ENCODE measurements around the gene ACOX1. TPM values are rescaled to one million over a fixed set of nuclear protein-coding genes. Genes with fewer than 3 reads are reported as not detected.

Gene ACOX1
- total and polyA plus RNA-seq, 2 donors from 2014 or later, result 24.7 to 60.6 TPM

DNA sequence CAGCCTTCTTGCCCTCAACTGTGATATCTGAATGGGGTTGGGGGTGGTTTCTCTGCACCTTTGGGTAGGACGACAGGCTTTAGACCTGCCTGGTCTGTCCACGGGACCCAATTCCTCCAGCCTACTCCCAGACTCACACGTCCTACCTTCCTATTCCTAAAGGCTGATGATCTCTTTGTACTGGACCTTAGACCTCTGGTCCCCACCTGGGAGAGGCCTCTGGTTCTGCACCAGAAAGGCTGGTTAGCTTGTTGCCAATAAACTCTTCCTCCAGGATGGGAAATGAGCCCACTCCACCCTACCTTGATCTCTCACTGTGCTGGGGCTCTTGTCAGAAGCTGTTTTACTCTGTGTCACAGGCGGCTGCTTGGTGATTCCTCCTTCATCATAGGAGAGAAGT lies 52.5 kb downstream of the ACOX1 start:
- FAIRE-seq, result no peak
- Histone ChIP-seq H3K9ac (ENCODE audit: low read length in 3 of 3) (no peak overlapping the region), H3K4me3 (ENCODE audit: low read length in 3 of 3) (no peak overlapping the region), H3K27ac (ENCODE audit: low read depth in 2 of 2, low read length in 2 of 2) (no peak overlapping the region), H3K27me3 (ENCODE audit: control insufficient read depth, insufficient read depth, low read length) (no peaks in the 10 kb centered on the region), H3K36me3 (ENCODE audit: control insufficient read depth in 2 of 3, insufficient read depth in 3 of 3, low read length in 3 of 3) (peaks cover 0 to 5% (median 3%) of the 10 kb centered on the region in 3 donors), H3K9me3 (ENCODE audit: control insufficient read depth in 2 of 3, insufficient read depth in 1 of 3, low read length in 3 of 3) (no peaks in the 10 kb centered on the region), H3K4me1 (ENCODE audit: control insufficient read depth in 2 of 3, insufficient read depth in 2 of 3, low read depth in 1 of 3, low read length in 3 of 3) (peaks cover 0 to 12% (median 0%) of the 10 kb centered on the region in 3 donors)
- TF ChIP-seq, protein P1, sequence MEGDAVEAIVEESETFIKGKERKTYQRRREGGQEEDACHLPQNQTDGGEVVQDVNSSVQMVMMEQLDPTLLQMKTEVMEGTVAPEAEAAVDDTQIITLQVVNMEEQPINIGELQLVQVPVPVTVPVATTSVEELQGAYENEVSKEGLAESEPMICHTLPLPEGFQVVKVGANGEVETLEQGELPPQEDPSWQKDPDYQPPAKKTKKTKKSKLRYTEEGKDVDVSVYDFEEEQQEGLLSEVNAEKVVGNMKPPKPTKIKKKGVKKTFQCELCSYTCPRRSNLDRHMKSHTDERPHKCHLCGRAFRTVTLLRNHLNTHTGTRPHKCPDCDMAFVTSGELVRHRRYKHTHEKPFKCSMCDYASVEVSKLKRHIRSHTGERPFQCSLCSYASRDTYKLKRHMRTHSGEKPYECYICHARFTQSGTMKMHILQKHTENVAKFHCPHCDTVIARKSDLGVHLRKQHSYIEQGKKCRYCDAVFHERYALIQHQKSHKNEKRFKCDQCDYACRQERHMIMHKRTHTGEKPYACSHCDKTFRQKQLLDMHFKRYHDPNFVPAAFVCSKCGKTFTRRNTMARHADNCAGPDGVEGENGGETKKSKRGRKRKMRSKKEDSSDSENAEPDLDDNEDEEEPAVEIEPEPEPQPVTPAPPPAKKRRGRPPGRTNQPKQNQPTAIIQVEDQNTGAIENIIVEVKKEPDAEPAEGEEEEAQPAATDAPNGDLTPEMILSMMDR (IDR thresholded peaks at IDR 0.05; ENCODE audit: borderline replicate concordance, extremely low read depth, insufficient read depth), result no peak
- DNase-seq, result peak in 1 of 5 donors; percentile 9
- intact Hi-C loops (cut with DNase I), result no loop called here

DNA sequence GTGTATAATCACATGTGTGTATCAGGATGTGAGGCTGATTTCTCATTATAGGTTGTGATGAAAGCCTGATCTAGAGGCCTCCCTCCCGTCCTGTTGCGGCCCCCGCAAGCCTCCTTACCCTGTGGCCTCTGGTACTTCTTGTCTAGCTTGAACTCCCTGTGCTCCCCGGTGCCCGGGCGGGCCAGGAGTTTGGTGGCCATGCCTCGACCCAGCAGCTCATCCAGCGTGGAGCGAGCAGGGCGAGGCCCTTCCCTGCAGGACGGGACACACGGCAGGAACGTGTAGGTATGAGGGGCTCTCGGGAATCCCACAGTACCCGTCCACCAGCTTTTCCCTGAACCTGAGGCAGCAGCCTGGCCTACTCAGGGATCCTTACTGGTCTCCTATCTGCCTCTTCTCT lies 53.1 kb downstream of the ACOX1 start:
- no peak overlapping the region for H3K27ac ChIP-seq (ENCODE audit: low read depth in 2 of 2, low read length in 2 of 2)
- no peak overlapping the region for H3K4me3 ChIP-seq (ENCODE audit: low read length in 3 of 3)
- DNase-seq (peak in 1 of 5 donors; percentile 60), FAIRE-seq (no peak)
- no peaks in the 10 kb centered on the region for H3K27me3 ChIP-seq (ENCODE audit: control insufficient read depth, insufficient read depth, low read length)
- peaks cover 0 to 12% (median 0%) of the 10 kb centered on the region in 3 donors for H3K4me1 ChIP-seq (ENCODE audit: control insufficient read depth in 2 of 3, insufficient read depth in 2 of 3, low read depth in 1 of 3, low read length in 3 of 3)
- TF ChIP-seq, protein P1 (IDR thresholded peaks at IDR 0.05; ENCODE audit: borderline replicate concordance, extremely low read depth, insufficient read depth), result no peak
- H3K9me3 ChIP-seq (ENCODE audit: control insufficient read depth in 2 of 3, insufficient read depth in 1 of 3, low read length in 3 of 3), result no peaks in the 10 kb centered on the region
- H3K9ac ChIP-seq (ENCODE audit: low read length in 3 of 3), result no peak overlapping the region
- intact Hi-C loops (cut with DNase I), result no loop called here
- H3K36me3 ChIP-seq (ENCODE audit: control insufficient read depth in 2 of 3, insufficient read depth in 3 of 3, low read length in 3 of 3), result peaks cover 0 to 5% (median 3%) of the 10 kb centered on the region in 3 donors

DNA sequence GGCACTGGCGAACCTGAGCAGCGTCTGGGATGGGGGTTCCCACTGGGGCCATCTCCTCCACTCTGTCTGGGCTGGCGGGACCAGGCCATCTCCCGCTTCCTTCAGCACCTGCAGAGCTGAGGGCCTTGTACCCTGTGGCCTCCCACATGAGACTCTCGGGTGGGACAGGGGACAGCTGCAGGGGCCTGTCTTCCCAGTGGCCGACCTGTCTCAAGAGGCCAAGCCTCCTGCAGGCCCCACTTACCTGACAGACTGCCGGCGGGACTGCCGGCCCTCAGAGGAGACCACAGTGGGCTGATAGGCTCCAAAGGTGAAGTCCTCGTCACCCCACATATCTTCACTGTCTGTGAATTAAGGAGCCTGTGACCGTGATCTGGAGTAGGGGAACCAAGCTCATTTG lies 53.9 kb downstream of the ACOX1 start:
- DNase-seq, result no peak
- Histone ChIP-seq H3K36me3 (ENCODE audit: control insufficient read depth in 2 of 3, insufficient read depth in 3 of 3, low read length in 3 of 3) (peaks cover 0 to 5% (median 3%) of the 10 kb centered on the region in 3 donors), H3K4me3 (ENCODE audit: low read length in 3 of 3) (no peak overlapping the region), H3K9me3 (ENCODE audit: control insufficient read depth in 2 of 3, insufficient read depth in 1 of 3, low read length in 3 of 3) (no peaks in the 10 kb centered on the region), H3K4me1 (ENCODE audit: control insufficient read depth in 2 of 3, insufficient read depth in 2 of 3, low read depth in 1 of 3, low read length in 3 of 3) (peaks cover 0 to 12% (median 0%) of the 10 kb centered on the region in 3 donors), H3K27ac (ENCODE audit: low read depth in 2 of 2, low read length in 2 of 2) (no peak overlapping the region), H3K27me3 (ENCODE audit: control insufficient read depth, insufficient read depth, low read length) (no peaks in the 10 kb centered on the region), H3K9ac (ENCODE audit: low read length in 3 of 3) (no peak overlapping the region)
- TF ChIP-seq, protein P1 (IDR thresholded peaks at IDR 0.05; ENCODE audit: borderline replicate concordance, extremely low read depth, insufficient read depth), result no peak
- intact Hi-C loops (cut with DNase I), result no loop called here
- no peak for FAIRE-seq
